A549 (cell line): ENCODE data around the gene TENT4A. TPM values are rescaled to one million over a fixed set of nuclear protein-coding genes. Genes with fewer than 3 reads are reported as not detected.

Experiments used
- ATAC-seq, 2 experiments: fragments of 200-7000 bp in 1 of 2; fragments of >200 bp in 1 of 2; cut with Nextera tagmentation in 1 of 2; cut with Tn5 transposase in 1 of 2; 3 replicates each; pipeline versions ENCODE4 v1.8.0 to v1.9.1; 2018 to 2020; ENCODE audit warnings: mild to moderate bottlenecking in 1 of 2, moderate library complexity in 1 of 2
- CTCF ChIA-PET: fragments of 300-600 bp; sonication (Branson Sonifier 250); formaldehyde crosslinking; extraction: SDS; loops from one replicate; lab custom pipeline; 2021; ENCODE audit warnings: antibody characterized with exemption, inconsistent platforms; lab: Yijun Ruan, JAX
- POLR2A ChIA-PET: fragments of 350-600 bp; formaldehyde crosslinking; extraction: SDS; loops from one replicate; lab custom pipeline; 2021; ENCODE audit warnings: antibody characterized with exemption, inconsistent platforms; lab: Yijun Ruan, JAX
- DNase-seq, 2 experiments: peaks; one replicate each; pipeline versions ENCODE4 v3.0.0 to v3.0.0-alpha.2; 2011 to 2016; ENCODE audit warnings: low read depth in 1 of 2, low spot score in 1 of 2
- FAIRE-seq: peaks from 2 replicates; lab custom pipeline; 2011; peaks lifted over from hg19 to GRCh38; lab: Jason Lieb, UNC
- H3K27ac ChIP-seq, 2 experiments: fragments of >200 bp; sonication (Bioruptor Twin); formaldehyde crosslinking; 3 replicates each; pipeline ENCODE4 v1.5.1; 2016 to 2017
- H3K4me1 ChIP-seq: fragments of >200 bp; sonication (Bioruptor Twin); formaldehyde crosslinking; 3 replicates; pipeline ENCODE4 v1.6.1; 2016
- H3K4me2 ChIP-seq: fragments of >200 bp; sonication (Bioruptor Twin); formaldehyde crosslinking; 3 replicates; pipeline ENCODE4 v1.6.1; 2016
- H3K4me3 ChIP-seq: fragments of >200 bp; sonication (Bioruptor Twin); formaldehyde crosslinking; 3 replicates; pipeline ENCODE4 v1.5.1; 2016
- H3K9me3 ChIP-seq: fragments of >200 bp; sonication (Bioruptor Twin); formaldehyde crosslinking; 3 replicates; pipeline ENCODE4 v1.6.1; 2016
- BHLHE40 ChIP-seq: IDR thresholded peaks from 2 replicates; pipeline ENCODE4 v1.6.1; 2012; ENCODE audit warnings: low read depth, low read length, inconsistent platforms
- CBX2 ChIP-seq: fragments of 200-600 bp; sonication (generic); IDR thresholded peaks from 2 replicates; pipeline ENCODE4 v1.6.1; 2016; ENCODE audit warnings: low read depth, mild to moderate bottlenecking, borderline replicate concordance
- CBX8 ChIP-seq: fragments of 200-600 bp; sonication (generic); IDR thresholded peaks from 2 replicates; pipeline ENCODE4 v1.6.1; 2016
- CEBPB ChIP-seq, 2 experiments: fragments of >200 bp in 1 of 2; sonication (Bioruptor Twin) in 1 of 2; formaldehyde crosslinking in 1 of 2; IDR thresholded peaks; 2 replicates each; pipeline ENCODE4 v1.6.1; 2012 to 2016
- CHD2 ChIP-seq: fragments of 150-350 bp; IDR thresholded peaks from 2 replicates; pipeline ENCODE4 v1.6.1; 2014; ENCODE audit warnings: low read length; ENCODE audit not compliant: partially characterized antibody
- EHMT2 ChIP-seq: fragments of 200-600 bp; sonication (generic); IDR thresholded peaks from 2 replicates; pipeline ENCODE4 v1.6.1; 2016; ENCODE audit warnings: antibody characterized with exemption, low read depth, mild to moderate bottlenecking, moderate library complexity
- ESRRA ChIP-seq: fragments of 150-350 bp; IDR thresholded peaks from 2 replicates; pipeline ENCODE4 v1.6.1; 2014; ENCODE audit warnings: mild to moderate bottlenecking, low read length, borderline replicate concordance
- HDAC2 ChIP-seq: fragments of 200-600 bp; sonication (generic); IDR thresholded peaks from 2 replicates; pipeline ENCODE4 v1.6.1; 2016
- HMGXB4 ChIP-seq: fragments of 250-450 bp; sonication (Bioruptor Pico); IDR thresholded peaks from 2 replicates; pipeline ENCODE4 v1.5.0; 2021; ENCODE audit warnings: mild to moderate bottlenecking, moderate library complexity, borderline replicate concordance
- HOXA7 ChIP-seq: fragments of 250-450 bp; sonication (Bioruptor Pico); IDR thresholded peaks from 2 replicates; pipeline ENCODE4 v1.5.0; 2020; ENCODE audit warnings: mild to moderate bottlenecking, moderate library complexity
- JUNB ChIP-seq: fragments of >200 bp; sonication (Bioruptor Twin); formaldehyde crosslinking; IDR thresholded peaks from 2 replicates; pipeline ENCODE4 v1.6.1; 2016
- KDM5A ChIP-seq: fragments of 200-600 bp; sonication (generic); IDR thresholded peaks from 2 replicates; pipeline ENCODE4 v1.6.1; 2016; ENCODE audit warnings: antibody characterized with exemption, mild to moderate bottlenecking
- MAX ChIP-seq: IDR thresholded peaks from 2 replicates; pipeline ENCODE4 v1.6.1; 2012
- NPAS2 ChIP-seq: fragments of 250-450 bp; sonication (Bioruptor Pico); IDR thresholded peaks from 2 replicates; pipeline ENCODE4 v1.8.0; 2022; ENCODE audit warnings: mild to moderate bottlenecking, moderate library complexity, borderline replicate concordance
- PHF8 ChIP-seq: fragments of 200-600 bp; sonication (generic); IDR thresholded peaks from 2 replicates; pipeline ENCODE4 v1.6.1; 2016; ENCODE audit warnings: low read depth, mild to moderate bottlenecking, antibody characterized with exemption, moderate library complexity, borderline replicate concordance
- POLR2A ChIP-seq: IDR thresholded peaks from 2 replicates; pipeline ENCODE4 v1.6.1; 2012; ENCODE audit warnings: mild to moderate bottlenecking, low read length
- POLR2AphosphoS2 ChIP-seq: conservative IDR thresholded peaks from 2 replicates; pipeline ENCODE4 v1.6.1; 2012; ENCODE audit warnings: low read length, improper control_type of control experiment, inconsistent platforms
- RARB ChIP-seq: fragments of 250-450 bp; sonication (Bioruptor Pico); IDR thresholded peaks from 2 replicates; pipeline ENCODE4 v1.8.0; 2021; ENCODE audit warnings: mild to moderate bottlenecking, moderate library complexity
- SMC3 ChIP-seq: fragments of >200 bp; sonication (Bioruptor Twin); formaldehyde crosslinking; IDR thresholded peaks from 3 replicates; pipeline ENCODE4 v1.6.1; 2018; ENCODE audit warnings: inconsistent platforms
- TFCP2L1 ChIP-seq: fragments of 250-450 bp; sonication (Bioruptor Pico); IDR thresholded peaks from 2 replicates; pipeline ENCODE4 v1.5.0; 2021; ENCODE audit warnings: mild to moderate bottlenecking
- TP53 ChIP-seq: fragments of 250-450 bp; sonication (Bioruptor Pico); IDR thresholded peaks from 2 replicates; pipeline ENCODE4 v1.5.0; 2021; ENCODE audit warnings: mild to moderate bottlenecking, moderate library complexity
- ZFP36 ChIP-seq: fragments of 450-650 bp; IDR thresholded peaks from 2 replicates; pipeline ENCODE4 v1.6.1; 2014; ENCODE audit warnings: borderline replicate concordance; ENCODE audit not compliant: partially characterized antibody
- WGBS: methylation state at CpG from one replicate; pipeline ENCODE4 v1.1.6; 2017; ENCODE audit errors: missing lambda C conversion rate; 5-methylcytosine and 5-hydroxymethylcytosine counted together
- polyA plus RNA-seq, 4 experiments: library from polyadenylated mRNA; depleted of rRNA in 3 of 4; stranded (reverse); fragments of >200 nt; fragmentation: RNase III in 1 of 4; extraction: RNeasy Plus Mini Kit Qiagen cat#74134 plus additional on column Dnase treatment in 1 of 4; gene quantifications; 2 replicates in 3 of 4; 3 replicates in 1 of 4; pipeline ENCODE4 v1.2.3, GENCODE V29; 2011 to 2017
- TF ChIP-seq, protein P1 (sequence below): fragments of >200 bp; sonication (Bioruptor Twin); formaldehyde crosslinking; IDR thresholded peaks from 3 replicates; pipeline ENCODE4 v1.5.1; 2016
- TF ChIP-seq, protein P2 (sequence below): IDR thresholded peaks from 2 replicates; pipeline ENCODE4 v1.6.1; 2012; ENCODE audit warnings: low read depth, borderline replicate concordance

TENT4A gene
- polyA plus RNA-seq, 2 of the 4 experiments (the other 2 are of a cell fraction) = 7.2 to 15.2 TPM

GRCh38 chr5:6725421-6725820 is 12.2 kb downstream of the TENT4A start:
- no peak overlapping the region for H3K4me3 ChIP-seq
- CTCF ChIA-PET = interaction anchor here (0.5 to 0.7 kb wide), 2 partner anchors 15 to 339 kb away, joined by 3 read pairs; no protein-coding TSS in a partner anchor
- TF ChIP-seq POLR2A (no peak), ZFP36 (no peak), CHD2 (no peak), ESRRA (no peak), KDM5A (no peak)
- TF ChIP-seq, protein P1, sequence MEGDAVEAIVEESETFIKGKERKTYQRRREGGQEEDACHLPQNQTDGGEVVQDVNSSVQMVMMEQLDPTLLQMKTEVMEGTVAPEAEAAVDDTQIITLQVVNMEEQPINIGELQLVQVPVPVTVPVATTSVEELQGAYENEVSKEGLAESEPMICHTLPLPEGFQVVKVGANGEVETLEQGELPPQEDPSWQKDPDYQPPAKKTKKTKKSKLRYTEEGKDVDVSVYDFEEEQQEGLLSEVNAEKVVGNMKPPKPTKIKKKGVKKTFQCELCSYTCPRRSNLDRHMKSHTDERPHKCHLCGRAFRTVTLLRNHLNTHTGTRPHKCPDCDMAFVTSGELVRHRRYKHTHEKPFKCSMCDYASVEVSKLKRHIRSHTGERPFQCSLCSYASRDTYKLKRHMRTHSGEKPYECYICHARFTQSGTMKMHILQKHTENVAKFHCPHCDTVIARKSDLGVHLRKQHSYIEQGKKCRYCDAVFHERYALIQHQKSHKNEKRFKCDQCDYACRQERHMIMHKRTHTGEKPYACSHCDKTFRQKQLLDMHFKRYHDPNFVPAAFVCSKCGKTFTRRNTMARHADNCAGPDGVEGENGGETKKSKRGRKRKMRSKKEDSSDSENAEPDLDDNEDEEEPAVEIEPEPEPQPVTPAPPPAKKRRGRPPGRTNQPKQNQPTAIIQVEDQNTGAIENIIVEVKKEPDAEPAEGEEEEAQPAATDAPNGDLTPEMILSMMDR = no peak
- TF ChIP-seq, all 56 proteins: peak for 0
- Histone ChIP-seq H3K4me2 (no peak overlapping the region), H3K9me3 (no peaks in the 10 kb centered on the region), H3K4me1 (peaks cover 28% of the 10 kb centered on the region), H3K27ac (no peak overlapping the region)
- no peak for ATAC-seq
- DNase-seq = no peak
- POLR2A ChIA-PET = no interaction called here
- no peak for FAIRE-seq
- 80% methylated on average over 4 of the region's 4 CpGs for WGBS

DNA sequence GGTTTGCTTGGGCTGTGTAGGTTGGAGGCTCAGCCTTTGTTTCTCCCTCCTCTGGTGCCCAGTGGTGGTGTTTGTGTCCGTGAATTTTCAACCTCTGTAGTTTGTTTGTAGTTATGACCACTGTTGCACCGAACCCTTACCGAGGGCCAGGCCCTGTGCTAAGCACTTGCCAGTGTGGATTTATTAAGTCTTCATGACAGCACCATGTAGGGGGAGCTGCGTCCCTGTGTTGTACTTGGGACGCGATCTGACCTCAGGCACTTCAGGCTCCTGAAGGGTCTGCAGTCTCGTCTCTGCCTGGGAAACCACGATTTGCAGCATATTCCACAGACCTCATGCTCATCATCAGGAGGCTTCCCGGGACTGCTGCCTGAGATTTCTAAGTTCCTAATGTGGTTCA is 12.8 kb downstream of the TENT4A start:
- FAIRE-seq = no peak
- ChIA-PET POLR2A (no interaction called here), CTCF (interaction anchor here (0.7 to 1.1 kb wide), 2 partner anchors 9 to 14 kb away, joined by 3 read pairs; no protein-coding TSS in a partner anchor)
- WGBS = 85% methylated on average over 9 of the region's 9 CpGs
- TF ChIP-seq CBX2 = no peak
- no peak for TF ChIP-seq PHF8
- no peak for DNase-seq
- ATAC-seq = no peak
- H3K4me1 ChIP-seq = peaks cover 30% of the 10 kb centered on the region
- no peak overlapping the region for H3K4me2 ChIP-seq
- H3K27ac ChIP-seq = no peak overlapping the region
- no peaks in the 10 kb centered on the region for H3K9me3 ChIP-seq
- H3K4me3 ChIP-seq = no peak overlapping the region

GRCh38 chr5:6727231-6727630 is 14.0 kb downstream of the TENT4A start:
- ATAC-seq = no peak
- Histone ChIP-seq H3K4me2 (no peak overlapping the region), H3K4me3 (no peak overlapping the region), H3K4me1 (peaks cover 30% of the 10 kb centered on the region), H3K9me3 (no peaks in the 10 kb centered on the region), H3K27ac (no peak overlapping the region)
- no peak for DNase-seq
- no peak for FAIRE-seq
- WGBS = 93% methylated on average over 8 of the region's 8 CpGs
- TF ChIP-seq TFCP2L1 (CRISPR knock-in tag) (no peak), HMGXB4 (CRISPR knock-in tag) (no peak), NPAS2 (CRISPR knock-in tag) (no peak), HOXA7 (CRISPR knock-in tag) (no peak), TP53 (no peak), CBX8 (no peak), BHLHE40 (no peak), POLR2AphosphoS2 (no peak), SMC3 (no peak), RARB (CRISPR knock-in tag) (no peak), CEBPB (IDR thresholded peaks at IDR 0.05) (no peak), MAX (no peak), JUNB (no peak), EHMT2 (no peak), HDAC2 (no peak)
- TF ChIP-seq, protein P2, sequence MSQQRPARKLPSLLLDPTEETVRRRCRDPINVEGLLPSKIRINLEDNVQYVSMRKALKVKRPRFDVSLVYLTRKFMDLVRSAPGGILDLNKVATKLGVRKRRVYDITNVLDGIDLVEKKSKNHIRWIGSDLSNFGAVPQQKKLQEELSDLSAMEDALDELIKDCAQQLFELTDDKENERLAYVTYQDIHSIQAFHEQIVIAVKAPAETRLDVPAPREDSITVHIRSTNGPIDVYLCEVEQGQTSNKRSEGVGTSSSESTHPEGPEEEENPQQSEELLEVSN = no peak
- ChIA-PET CTCF (interaction anchor here (0.9 to 1.2 kb wide), 6 partner anchors 9 to 68 kb away, joined by 3 to 4 read pairs (median 3); no protein-coding TSS in a partner anchor), POLR2A (no interaction called here)
